HUES48 (cell line): Measurements from ENCODE around the gene CDH2.

Source experiments
- H3K27ac ChIP-seq: one replicate; pipeline ENCODE4 v1.7.0; 2013; ENCODE audit warnings: low read depth, low read length, inconsistent platforms
- H3K27me3 ChIP-seq: 2 replicates; pipeline ENCODE4 v1.6.1; 2013; ENCODE audit warnings: mild to moderate bottlenecking, low read length; ENCODE audit not compliant: control insufficient read depth, insufficient read depth
- H3K36me3 ChIP-seq: 2 replicates; pipeline ENCODE4 v1.6.1; 2013; ENCODE audit warnings: low read length; ENCODE audit not compliant: control insufficient read depth, insufficient read depth
- H3K4me1 ChIP-seq: 2 replicates; pipeline ENCODE4 v1.6.1; 2013; ENCODE audit warnings: mild to moderate bottlenecking, low read length; ENCODE audit not compliant: control insufficient read depth, insufficient read depth
- H3K4me3 ChIP-seq: 2 replicates; pipeline ENCODE4 v1.5.1; 2013; ENCODE audit warnings: mild to moderate bottlenecking, low read depth, low read length
- H3K9ac ChIP-seq: 2 replicates; pipeline ENCODE4 v1.6.1; 2013; ENCODE audit warnings: mild to moderate bottlenecking, low read depth, low read length, moderate library complexity
- H3K9me3 ChIP-seq: 2 replicates; pipeline ENCODE4 v1.6.1; 2013; ENCODE audit warnings: low read length; ENCODE audit not compliant: control insufficient read depth, insufficient read depth

CDH2 gene

DNA sequence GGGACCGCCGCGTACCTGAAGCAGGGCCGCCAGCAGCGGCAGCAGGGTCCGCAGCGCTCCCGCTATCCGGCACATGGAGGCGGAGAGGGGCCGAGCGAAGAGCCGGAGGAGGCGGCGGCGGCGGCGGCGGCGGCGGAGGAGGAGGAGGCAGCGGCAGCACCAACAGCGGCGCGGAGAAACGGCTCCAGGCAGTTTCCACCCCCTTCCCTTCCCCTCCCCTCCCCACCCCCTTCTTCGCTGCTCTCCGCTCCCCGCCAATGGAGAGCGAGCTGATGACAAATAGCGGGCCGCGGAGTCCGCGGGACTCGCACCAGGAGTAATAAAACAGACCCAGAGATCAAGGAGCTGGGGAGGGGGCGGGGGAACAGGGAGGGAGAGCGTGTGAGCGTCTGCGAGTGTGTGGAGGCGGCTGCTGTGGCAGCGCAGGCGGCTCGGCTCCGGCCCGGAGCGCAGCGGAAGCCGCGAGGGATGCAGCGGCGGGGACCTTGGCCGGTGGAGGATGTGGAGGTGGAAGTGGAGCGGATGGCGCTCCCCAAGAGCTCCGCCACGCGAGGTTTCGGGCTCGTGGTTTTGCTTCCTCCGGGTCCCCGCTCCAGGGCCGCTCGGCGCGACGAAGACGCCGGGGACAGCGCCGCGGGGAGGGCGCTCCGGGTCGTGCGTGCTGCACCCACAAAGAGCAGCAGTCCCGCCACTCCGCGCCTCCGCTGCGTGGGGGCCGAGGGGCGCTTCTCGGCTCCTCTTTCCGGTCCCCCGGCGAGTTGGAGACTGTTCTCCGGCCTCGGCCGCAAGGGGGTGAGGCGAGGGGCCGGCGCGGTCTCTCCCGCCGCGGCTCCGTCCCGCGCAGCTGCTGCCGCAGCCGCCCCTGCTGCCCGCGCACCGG, at the start of gene CDH2:
Gene CDH2, minus strand, starts transcription at position 183 of the 880 bp plus-strand sequence. Its CDS starts 108 bp downstream, at position 75.
- H3K36me3 ChIP-seq: no peaks in the 10 kb centered on the region
- H3K4me3 ChIP-seq: peak within 1 kb of the TSS; percentile 89
- H3K27ac ChIP-seq: peak within 1 kb of the TSS; percentile 93
- H3K4me1 ChIP-seq: peaks cover 57% of the 10 kb centered on the region
- H3K9ac ChIP-seq: peak within 1 kb of the TSS; percentile 66
- H3K9me3 ChIP-seq: no peaks in the 10 kb centered on the region
- peaks cover 52% of the 10 kb centered on the region for H3K27me3 ChIP-seq

DNA sequence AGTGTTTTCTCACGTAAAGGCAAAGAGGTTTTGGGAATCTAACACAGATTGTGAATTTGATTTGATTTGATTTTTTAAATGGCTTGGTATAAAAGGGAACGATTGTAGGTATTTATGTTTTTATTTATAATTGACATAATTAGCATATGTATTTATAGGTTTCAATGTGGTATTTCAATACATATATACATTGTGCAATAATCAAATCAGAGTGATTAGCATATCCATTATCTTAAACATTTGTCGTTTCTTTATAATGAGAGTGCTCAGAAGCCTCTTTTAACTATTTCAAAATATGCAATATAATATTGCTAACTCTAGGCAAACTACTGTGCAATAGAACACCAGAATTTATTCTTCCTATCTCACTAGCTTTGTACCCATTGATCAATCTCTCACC, 35.1 kb upstream of the CDH2 start:
- H3K4me3 ChIP-seq: no peak overlapping the region
- no peaks in the 10 kb centered on the region for H3K4me1 ChIP-seq
- no peaks in the 10 kb centered on the region for H3K9me3 ChIP-seq
- no peaks in the 10 kb centered on the region for H3K27me3 ChIP-seq
- no peak overlapping the region for H3K27ac ChIP-seq
- H3K9ac ChIP-seq: no peak overlapping the region
- no peaks in the 10 kb centered on the region for H3K36me3 ChIP-seq

GRCh38 chr18:28208712-28209265, 31.9 kb upstream of the CDH2 start:
- Histone ChIP-seq H3K9ac (no peak overlapping the region), H3K4me1 (no peaks in the 10 kb centered on the region), H3K27ac (no peak overlapping the region), H3K4me3 (no peak overlapping the region), H3K27me3 (no peaks in the 10 kb centered on the region), H3K9me3 (no peaks in the 10 kb centered on the region), H3K36me3 (no peaks in the 10 kb centered on the region)

DNA sequence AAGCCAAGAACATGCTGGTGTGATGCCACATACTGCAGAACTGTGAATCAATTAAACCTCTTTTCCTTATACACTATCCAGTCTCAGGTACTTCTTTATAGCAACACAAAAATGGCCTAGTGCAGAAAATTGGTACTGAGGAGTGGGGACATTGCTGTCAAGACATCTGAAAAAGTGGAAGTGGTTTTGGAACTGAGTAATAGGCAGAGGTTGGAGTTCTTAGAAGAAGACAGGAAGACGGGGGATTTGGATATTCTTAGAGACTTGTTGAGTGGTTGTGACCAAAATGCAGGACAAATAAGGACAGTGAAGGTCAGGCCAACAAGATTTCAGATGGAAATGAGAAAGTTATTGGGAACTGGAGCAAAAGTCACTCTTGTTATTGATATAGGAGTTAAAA, 31.3 kb upstream of the CDH2 start:
- no peaks in the 10 kb centered on the region for H3K36me3 ChIP-seq
- H3K27ac ChIP-seq: no peak overlapping the region
- no peaks in the 10 kb centered on the region for H3K27me3 ChIP-seq
- no peak overlapping the region for H3K9ac ChIP-seq
- no peaks in the 10 kb centered on the region for H3K4me1 ChIP-seq
- H3K4me3 ChIP-seq: no peak overlapping the region
- no peaks in the 10 kb centered on the region for H3K9me3 ChIP-seq

DNA sequence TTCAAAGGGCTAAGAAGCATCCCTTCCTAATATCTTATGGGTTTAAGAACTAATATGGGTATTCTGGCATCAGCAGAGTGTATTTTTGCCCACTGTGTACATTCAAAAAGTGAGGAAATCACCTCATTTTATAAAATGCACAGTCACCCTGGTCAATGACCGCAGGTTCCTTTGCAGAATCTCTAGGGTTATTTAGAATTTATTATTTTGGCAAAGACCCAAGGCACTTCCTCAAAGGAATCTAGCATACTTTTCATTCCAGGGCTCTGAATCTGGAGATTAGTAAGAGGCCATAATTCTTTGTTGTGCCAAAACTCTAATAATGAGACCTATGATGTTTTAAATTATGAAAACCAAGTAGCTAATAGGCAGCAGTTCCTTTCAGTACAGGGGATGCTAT, 27.2 kb upstream of the CDH2 start:
- Histone ChIP-seq H3K27ac (no peak overlapping the region), H3K36me3 (no peaks in the 10 kb centered on the region), H3K4me1 (0 out of 2 replicates have a peak, but pooled peaks cover 5% of the 10 kb centered on the region), H3K9ac (no peak overlapping the region), H3K27me3 (no peaks in the 10 kb centered on the region), H3K9me3 (no peaks in the 10 kb centered on the region), H3K4me3 (no peak overlapping the region)

- Histone ChIP-seq H3K4me3 (no peak overlapping the region), H3K9ac (no peak overlapping the region), H3K36me3 (no peaks in the 10 kb centered on the region), H3K4me1 (0 out of 2 replicates have a peak, but pooled peaks cover 5% of the 10 kb centered on the region), H3K27ac (no peak overlapping the region), H3K9me3 (no peaks in the 10 kb centered on the region), H3K27me3 (no peaks in the 10 kb centered on the region)
These were observed 24.1 kb upstream of the CDH2 start for GRCh38 chr18:28201056-28201455.

- Histone ChIP-seq H3K27ac (no peak overlapping the region), H3K4me1 (0 out of 2 replicates have a peak, but pooled peaks cover 5% of the 10 kb centered on the region), H3K36me3 (no peaks in the 10 kb centered on the region), H3K9ac (no peak overlapping the region), H3K4me3 (no peak overlapping the region), H3K27me3 (no peaks in the 10 kb centered on the region), H3K9me3 (no peaks in the 10 kb centered on the region)
These were observed 21.7 kb upstream of the CDH2 start for GRCh38 chr18:28198620-28199019.

GRCh38 chr18:28193177-28193778, 16.3 kb upstream of the CDH2 start:
- Histone ChIP-seq H3K4me3 (no peak overlapping the region), H3K36me3 (no peaks in the 10 kb centered on the region), H3K27me3 (no peaks in the 10 kb centered on the region), H3K4me1 (no peaks in the 10 kb centered on the region), H3K9me3 (no peaks in the 10 kb centered on the region), H3K27ac (no peak overlapping the region), H3K9ac (no peak overlapping the region)

DNA sequence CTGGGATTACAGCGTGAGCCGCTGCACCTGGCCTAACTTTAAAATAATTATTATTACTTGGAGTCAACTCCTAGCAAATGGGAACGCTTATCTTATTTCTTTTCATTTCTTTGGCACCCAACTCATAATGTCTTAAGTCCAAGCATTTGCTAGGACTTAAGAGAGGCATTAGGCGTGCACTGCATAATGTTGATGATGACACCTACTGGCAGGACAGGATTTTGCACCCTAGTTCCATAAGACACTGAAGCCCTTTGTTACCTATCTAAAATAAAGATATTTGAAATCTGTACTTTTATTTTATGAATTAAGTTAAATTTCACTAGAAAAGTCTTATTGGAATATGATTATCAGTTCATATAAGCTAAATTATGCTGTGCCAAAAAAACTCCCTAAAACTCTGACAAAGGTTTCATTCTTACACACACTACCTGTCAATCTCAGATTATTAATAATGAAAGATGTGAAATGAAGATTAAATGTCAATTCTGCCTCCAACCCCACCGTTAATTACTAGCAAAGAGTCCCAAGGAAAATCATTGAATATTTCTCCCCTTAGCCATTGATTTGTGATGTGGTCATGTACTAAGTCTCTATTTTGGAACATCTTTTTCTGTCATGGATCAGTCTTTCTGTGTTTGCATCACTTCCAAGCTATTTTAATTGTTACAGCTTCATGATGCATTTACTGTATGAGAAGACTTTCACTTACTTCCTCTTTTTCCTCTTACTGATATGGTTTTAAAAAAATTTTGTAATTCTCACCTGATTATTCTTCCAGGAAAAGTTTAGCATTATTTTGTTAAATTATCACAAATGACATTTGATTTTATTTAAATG, 12.7 kb upstream of the CDH2 start:
- H3K27me3 ChIP-seq: no peaks in the 10 kb centered on the region
- no peak overlapping the region for H3K4me3 ChIP-seq
- no peak overlapping the region for H3K27ac ChIP-seq
- H3K4me1 ChIP-seq: no peaks in the 10 kb centered on the region; the same call in 1 of the 2 replicates
- H3K36me3 ChIP-seq: no peaks in the 10 kb centered on the region
- no peak overlapping the region for H3K9ac ChIP-seq
- H3K9me3 ChIP-seq: no peaks in the 10 kb centered on the region

DNA sequence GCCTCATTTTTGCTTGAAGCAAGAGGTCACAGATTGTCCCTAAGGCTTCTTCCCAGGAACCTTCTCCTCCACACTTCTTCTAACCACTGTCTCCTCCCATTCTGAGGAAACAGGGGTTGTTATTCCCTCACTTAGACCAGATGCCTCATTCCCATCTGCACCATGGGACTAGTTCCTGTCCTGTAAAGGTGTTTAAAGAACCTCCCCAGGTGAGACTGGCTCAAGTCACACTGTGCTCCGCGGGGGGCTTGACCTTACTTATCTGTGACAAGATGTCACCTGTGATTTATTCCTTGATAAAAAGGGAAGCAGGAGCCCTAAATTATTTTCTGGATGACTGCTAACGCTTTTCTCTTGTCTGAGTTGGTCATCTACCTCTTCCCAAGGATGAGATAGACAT, 8.2 kb upstream of the CDH2 start:
- Histone ChIP-seq H3K27me3 (peaks cover 4% of the 10 kb centered on the region), H3K9ac (no peak overlapping the region), H3K9me3 (no peaks in the 10 kb centered on the region), H3K36me3 (no peaks in the 10 kb centered on the region), H3K27ac (no peak overlapping the region), H3K4me1 (peaks cover 32% of the 10 kb centered on the region), H3K4me3 (no peak overlapping the region)
